Daoy (cell line): ENCODE results near the gene C16orf86. TPM values are rescaled to one million over a fixed set of nuclear protein-coding genes. Genes with fewer than 3 reads are reported as not detected.

ENCODE experiments used
- DNase-seq: peaks from one replicate; pipeline ENCODE4 v3.0.0-alpha.2; 2015; ENCODE audit warnings: low read depth
- total RNA-seq: library from RNA; depleted of rRNA; stranded (reverse); fragments of >200 nt; shearing (Covaris generic); gene quantifications from 2 replicates; pipeline ENCODE4 v1.2.3, GENCODE V29; 2014

C16orf86 gene
- total RNA-seq, 1 experiment from 2014 or later: not detected

- DNase-seq: no peak
Observed at GRCh38 chr16:67653789-67654402, 12.7 kb upstream of the C16orf86 start.

- no peak for DNase-seq
Observed at GRCh38 chr16:67654403-67654911, 12.2 kb upstream of the C16orf86 start.

GRCh38 chr16:67655363-67655762 is 11.3 kb upstream of the C16orf86 start:
- no peak for DNase-seq

GRCh38 chr16:67656344-67657016 is 10.1 kb upstream of the C16orf86 start:
- DNase-seq: no peak

- no peak for DNase-seq
Observed at GRCh38 chr16:67657017-67657608, 9.5 kb upstream of the C16orf86 start.

GRCh38 chr16:67657751-67658518 is 8.7 kb upstream of the C16orf86 start:
- DNase-seq: no peak

GRCh38 chr16:67658849-67659674 is 7.6 kb upstream of the C16orf86 start:
- DNase-seq: no peak

- peak; percentile 92 for DNase-seq
Observed at GRCh38 chr16:67659675-67660563, 6.7 kb upstream of the C16orf86 start, which contains the start of gene ACD. Gene ACD (minus strand): TSS chr16:67660260. CDS start chr16:67660220, 40 bp downstream.

- peak; percentile 93 for DNase-seq
Observed at GRCh38 chr16:67660564-67661028, 6.0 kb upstream of the C16orf86 start, which contains the start of gene PARD6A. Gene PARD6A (plus strand): TSS chr16:67660960. CDS start chr16:67661039, 79 bp downstream.

- DNase-seq: peak; percentile 40
Observed at GRCh38 chr16:67661101-67661761, 5.4 kb upstream of the C16orf86 start.

GRCh38 chr16:67661886-67662652 is 4.5 kb upstream of the C16orf86 start:
- DNase-seq: no peak

GRCh38 chr16:67662653-67663010 is 4.0 kb upstream of the C16orf86 start:
- DNase-seq: no peak

GRCh38 chr16:67663151-67663876 is 3.3 kb upstream of the C16orf86 start:
- no peak for DNase-seq

- DNase-seq: no peak
Observed at GRCh38 chr16:67663877-67664222, 2.8 kb upstream of the C16orf86 start.

- DNase-seq: no peak
Observed at GRCh38 chr16:67664258-67664657, 2.4 kb upstream of the C16orf86 start.

GRCh38 chr16:67664871-67665270 is 1.7 kb upstream of the C16orf86 start:
- DNase-seq: no peak

GRCh38 chr16:67665598-67665997 is 1.0 kb upstream of the C16orf86 start:
- DNase-seq: no peak

- DNase-seq: no peak
Observed at GRCh38 chr16:67666032-67666551, 522 bp upstream of the C16orf86 start.
